Mesothelial cell of epicardium (in vitro differentiated cells): ENCODE data around the gene MAP1LC3B. TPM values are rescaled to one million over a fixed set of nuclear protein-coding genes. Genes with fewer than 3 reads are reported as not detected.

Experiments
- DNase-seq, 2 experiments: peaks; one replicate each; pipeline ENCODE4 v3.0.0; 2021; ENCODE audit warnings: low spot score in 2 of 2; ENCODE audit not compliant: unreplicated experiment in 2 of 2
- H3K27ac Mint-ChIP-seq: 2 replicates; pipeline ENCODE4 v1.8.0; 2021; ENCODE audit warnings: mixed read lengths
- H3K27me3 Mint-ChIP-seq: 2 replicates; pipeline ENCODE4 v1.8.0; 2021; ENCODE audit warnings: low read depth, mixed read lengths
- H3K36me3 Mint-ChIP-seq: 2 replicates; pipeline ENCODE4 v1.8.0; 2021; ENCODE audit warnings: mixed read lengths
- H3K4me1 Mint-ChIP-seq: 2 replicates; pipeline ENCODE4 v1.8.0; 2021; ENCODE audit warnings: mixed read lengths
- H3K4me3 Mint-ChIP-seq: 2 replicates; pipeline ENCODE4 v1.8.0; 2021; ENCODE audit warnings: mild to moderate bottlenecking, moderate library complexity, mixed read lengths
- H3K9me3 Mint-ChIP-seq: 2 replicates; pipeline ENCODE4 v1.8.0; 2021; ENCODE audit warnings: mixed read lengths
- CTCF ChIP-seq: fragments of 200-600 bp; sonication (generic); IDR thresholded peaks from one replicate; pipeline ENCODE4 v1.5.0; 2021; ENCODE audit warnings: antibody characterized with exemption; ENCODE audit not compliant: unreplicated experiment
- total RNA-seq: library from RNA; stranded (reverse); gene quantifications from 3 replicates; pipeline ENCODE4 v1.2.1, GENCODE V29; 2021

MAP1LC3B gene
- total RNA-seq, 1 donor from 2014 or later, result 41.6 TPM

GRCh38 chr16:87393680-87394055 is 1.5 kb downstream of the MAP1LC3B start:
- no peak for TF ChIP-seq CTCF
- Mint-ChIP-seq H3K27me3 (no peaks in the 10 kb centered on the region), H3K4me1 (peaks cover 22% of the 10 kb centered on the region), H3K27ac (peak overlapping the region; percentile 94), H3K4me3 (peak overlapping the region; percentile 82), H3K36me3 (no peaks in the 10 kb centered on the region), H3K9me3 (no peaks in the 10 kb centered on the region)
- DNase-seq, result no peak

GRCh38 chr16:87395181-87395842 is 3.2 kb downstream of the MAP1LC3B start:
- H3K27me3 Mint-ChIP-seq, result no peaks in the 10 kb centered on the region
- no peaks in the 10 kb centered on the region for H3K9me3 Mint-ChIP-seq
- no peak overlapping the region for H3K4me3 Mint-ChIP-seq
- no peak for TF ChIP-seq CTCF
- peaks cover 22% of the 10 kb centered on the region for H3K4me1 Mint-ChIP-seq
- no peak for DNase-seq
- H3K27ac Mint-ChIP-seq, result no peak overlapping the region
- H3K36me3 Mint-ChIP-seq, result peaks cover 5% of the 10 kb centered on the region

DNA sequence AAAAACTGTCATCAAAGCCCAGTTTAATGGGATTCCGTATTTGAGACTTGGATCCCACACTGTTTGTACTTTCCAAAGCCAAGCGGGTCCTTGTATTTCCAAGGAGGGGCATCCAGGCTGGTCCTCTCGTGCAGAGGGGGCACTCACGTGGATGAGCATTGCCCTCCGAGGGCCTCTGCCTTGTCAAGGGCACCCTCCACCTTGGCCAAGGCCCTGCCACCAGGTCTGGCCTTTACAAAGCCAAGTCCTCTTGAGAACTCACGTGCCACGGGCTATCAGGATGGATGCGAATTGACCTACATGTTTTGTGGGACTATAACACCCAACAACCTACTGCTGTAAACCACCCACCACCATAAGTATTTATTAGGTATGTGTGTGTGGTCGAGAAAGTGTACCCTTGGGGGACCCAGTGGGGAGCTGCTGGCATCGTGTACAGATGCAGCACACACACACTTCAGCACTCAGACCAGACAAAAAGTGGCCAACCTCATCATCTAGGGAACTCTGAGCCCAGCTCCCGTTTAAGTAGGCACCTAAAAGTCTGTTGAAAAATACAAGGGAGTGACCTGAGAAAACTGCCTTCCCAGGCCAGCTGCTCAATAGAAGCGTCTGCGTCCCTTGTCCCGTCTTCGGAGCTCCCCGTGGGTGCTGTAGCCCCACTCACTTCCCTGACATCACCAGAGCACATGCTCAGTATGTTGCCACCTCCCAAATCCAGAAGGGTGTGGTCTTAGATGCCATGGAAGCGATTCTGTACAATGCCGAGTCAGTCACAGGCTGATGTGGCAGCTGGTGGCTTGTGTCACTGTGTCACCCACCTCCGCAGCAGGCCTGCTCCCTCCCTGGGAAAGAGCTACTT is 12.9 kb downstream of the MAP1LC3B start:
- H3K36me3 Mint-ChIP-seq, result peaks cover 26% of the 10 kb centered on the region
- no peak for DNase-seq
- H3K9me3 Mint-ChIP-seq, result no peaks in the 10 kb centered on the region
- H3K4me1 Mint-ChIP-seq, result no peaks in the 10 kb centered on the region
- no peak for TF ChIP-seq CTCF
- no peak overlapping the region for H3K4me3 Mint-ChIP-seq
- H3K27me3 Mint-ChIP-seq, result no peaks in the 10 kb centered on the region
- H3K27ac Mint-ChIP-seq, result no peak overlapping the region

DNA sequence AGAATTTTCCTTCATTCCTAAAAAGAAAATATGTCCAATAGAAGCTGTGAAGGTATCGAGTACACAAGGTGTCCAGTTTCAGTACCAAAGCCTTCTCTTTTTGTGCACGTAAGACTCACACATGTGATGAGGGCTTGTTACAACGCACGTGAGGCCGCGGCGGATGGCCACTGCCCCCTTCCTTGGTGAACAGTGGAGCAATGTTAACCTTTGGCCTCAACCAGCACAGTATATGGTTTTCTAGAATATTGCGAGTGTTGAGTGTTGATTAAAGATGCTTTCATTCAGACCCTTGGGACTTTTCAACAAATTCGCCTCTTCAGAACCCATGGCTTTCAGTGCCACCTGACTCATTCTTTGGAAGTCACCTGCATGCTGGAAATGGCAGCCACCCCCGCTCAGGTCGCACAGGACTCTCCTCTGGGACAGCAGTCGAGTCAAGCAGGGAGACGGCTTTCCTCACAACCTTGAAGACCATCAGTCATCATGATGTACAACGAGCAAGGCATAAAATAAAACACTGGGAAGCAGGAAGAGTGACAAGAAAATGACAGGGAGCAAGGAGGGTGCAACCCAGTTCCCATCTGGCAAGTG is 14.5 kb downstream of the MAP1LC3B start:
- no peak overlapping the region for H3K4me3 Mint-ChIP-seq

DNA sequence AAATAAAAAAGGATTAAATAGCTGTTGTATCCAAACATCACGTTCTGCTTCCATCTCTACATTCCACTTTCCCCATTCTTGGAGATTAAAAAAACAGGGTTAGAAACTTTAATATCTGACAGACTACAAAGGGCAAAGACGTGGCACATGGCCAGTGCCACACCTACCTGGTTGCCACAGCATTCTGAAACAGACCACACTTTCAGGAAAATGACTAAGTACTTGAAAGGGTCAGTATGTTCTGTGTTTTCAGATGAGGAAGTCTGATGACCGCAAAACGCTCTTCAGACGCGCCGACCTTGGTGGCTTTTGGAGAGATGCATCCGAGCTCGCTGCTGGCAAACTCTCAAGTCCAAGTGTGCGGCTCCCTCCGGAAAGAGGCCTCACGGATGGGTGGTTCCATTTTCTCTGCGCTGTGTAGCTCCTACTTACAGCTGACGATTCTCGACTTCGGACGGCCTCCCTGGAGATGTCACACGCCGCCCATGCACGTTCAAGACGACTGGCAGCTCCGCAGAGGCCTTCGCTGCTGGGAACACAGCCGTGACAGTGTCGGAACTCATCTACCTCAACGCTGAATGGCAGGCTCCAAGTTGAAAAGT is 15.5 kb downstream of the MAP1LC3B start:
- Mint-ChIP-seq H3K9me3 (no peaks in the 10 kb centered on the region), H3K27ac (no peak overlapping the region), H3K36me3 (peaks cover 31% of the 10 kb centered on the region), H3K4me1 (no peaks in the 10 kb centered on the region), H3K27me3 (no peaks in the 10 kb centered on the region), H3K4me3 (no peak overlapping the region)
- DNase-seq, result no peak
- TF ChIP-seq CTCF, result no peak

More for the DNA sequence above, 14.5 kb downstream of the MAP1LC3B start:
- Mint-ChIP-seq H3K9me3 (no peaks in the 10 kb centered on the region), H3K4me1 (no peaks in the 10 kb centered on the region), H3K27me3 (no peaks in the 10 kb centered on the region), H3K36me3 (peaks cover 29% of the 10 kb centered on the region), H3K27ac (no peak overlapping the region)
- TF ChIP-seq CTCF, result no peak
- DNase-seq, result no peak
